OCI-LY3 (cell line): ENCODE data around the gene PRR7.
A peak's percentile ranks its signal among the peaks of the same experiment; 100 is the strongest.

ENCODE experiments used
- H2AFZ ChIP-seq: fragments of 200-600, 300-600 bp; shearing (Covaris generic); 2 replicates; pipeline ENCODE4 v1.6.0; 2014; ENCODE audit warnings: antibody characterized with exemption, low read depth, low read length
- H3K27ac ChIP-seq: fragments of 200-600, 300-600 bp; sonication (generic); 2 replicates; pipeline ENCODE4 v1.5.1; 2014; ENCODE audit warnings: mild to moderate bottlenecking, low read length, moderate library complexity, mixed read lengths
- H3K27me3 ChIP-seq: fragments of 200-600, 300-600 bp; sonication (generic); 2 replicates; pipeline ENCODE4 v1.6.1; 2014; ENCODE audit warnings: low read depth, low read length, mixed read lengths
- H3K36me3 ChIP-seq: fragments of 200-600, 300-600 bp; sonication (generic); replicated peaks from 2 replicates; pipeline ENCODE3; 2014; ENCODE audit warnings: low read depth, low read length, mixed read lengths
- H3K4me1 ChIP-seq: fragments of 300-600, 200-600 bp; sonication (generic); 2 replicates; pipeline ENCODE4 v1.6.1; 2014; ENCODE audit warnings: low read length, mixed read lengths
- H3K4me2 ChIP-seq: fragments of 200-600, 300-600 bp; sonication (generic); 2 replicates; pipeline ENCODE4 v1.6.1; 2014; ENCODE audit warnings: low read length, mixed read lengths
- H3K4me3 ChIP-seq: fragments of 300-600, 200-600 bp; sonication (generic); 2 replicates; pipeline ENCODE4 v1.5.1; 2014; ENCODE audit warnings: antibody characterized with exemption, mild to moderate bottlenecking, low read length, moderate library complexity
- H3K79me2 ChIP-seq: fragments of 300-600, 200-600 bp; shearing (Covaris generic); 2 replicates; pipeline ENCODE4 v1.6.1; 2014; ENCODE audit warnings: mild to moderate bottlenecking, low read length, mixed read lengths
- H3K9ac ChIP-seq: fragments of 300-600, 200-600 bp; shearing (Covaris generic); 2 replicates; pipeline ENCODE4 v1.6.0; 2014; ENCODE audit warnings: mild to moderate bottlenecking, low read length, moderate library complexity
- H3K9me3 ChIP-seq: fragments of 200-600, 300-600 bp; shearing (Covaris generic); 2 replicates; pipeline ENCODE4 v1.6.1; 2014; ENCODE audit warnings: low read length, mixed read lengths; ENCODE audit not compliant: insufficient read depth
- H4K20me1 ChIP-seq: fragments of 200-600, 300-600 bp; sonication (generic); 2 replicates; pipeline ENCODE4 v1.6.1; 2016; ENCODE audit warnings: low read length, mixed read lengths; ENCODE audit not compliant: insufficient read depth
- CTCF ChIP-seq: fragments of 200-600, 300-600 bp; sonication (generic); IDR thresholded peaks from 2 replicates; pipeline ENCODE4 v1.5.1; 2014; ENCODE audit warnings: antibody characterized with exemption, low read length, low read depth
- EZH2phosphoT487 ChIP-seq: fragments of 200-600 bp; shearing (Covaris generic); IDR thresholded peaks from 2 replicates; pipeline ENCODE4 v1.6.1; 2018; ENCODE audit warnings: antibody characterized with exemption, mixed run types, low read depth

Gene PRR7

DNA sequence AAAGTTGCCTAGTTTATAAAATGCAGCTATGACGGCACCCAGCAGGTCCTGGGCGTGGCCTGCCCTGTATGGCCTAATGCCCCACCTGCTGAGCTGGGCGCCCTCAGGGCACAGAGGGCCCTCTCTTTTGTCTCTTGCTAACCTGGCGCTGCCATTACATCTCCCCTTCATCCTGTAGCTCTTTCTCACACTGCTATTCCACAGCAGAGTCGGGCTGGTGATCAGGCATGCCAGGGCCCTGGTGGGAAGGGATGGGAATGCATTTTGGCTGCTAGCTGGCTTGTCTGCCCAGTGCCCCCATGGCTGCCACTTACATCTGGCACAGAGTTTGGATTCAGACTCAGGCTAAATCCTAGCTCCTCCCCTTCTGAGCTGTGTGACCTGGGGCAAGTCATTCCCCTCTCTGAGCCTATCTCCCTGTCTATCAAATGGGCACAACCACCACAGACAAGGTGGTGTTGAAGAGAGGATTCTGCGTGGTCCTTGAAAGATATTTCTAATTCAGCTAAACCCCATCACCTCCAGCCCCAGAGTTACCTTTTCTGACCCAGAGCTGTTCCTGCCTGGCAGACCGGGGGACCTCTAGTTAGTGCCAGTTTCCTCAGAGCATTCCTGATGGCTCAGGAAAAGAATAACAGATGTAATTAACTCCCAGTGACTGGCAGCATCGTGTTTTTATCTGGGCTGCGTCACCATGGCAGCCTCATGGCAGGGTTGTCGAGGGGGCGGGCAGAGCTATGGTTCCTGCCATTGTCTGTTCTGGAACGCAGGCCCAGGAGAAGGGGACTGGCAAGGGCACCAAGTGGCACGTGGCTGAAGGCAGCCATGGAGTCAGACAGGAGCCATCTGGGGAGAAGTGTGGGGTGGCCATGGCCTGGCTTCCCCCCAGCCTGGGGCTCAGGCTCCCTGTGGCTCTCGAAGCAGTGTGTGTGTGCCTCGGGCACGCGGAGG lies 6.3 kb downstream of the PRR7 start:
- H3K4me3 ChIP-seq, result no peak overlapping the region
- H2AFZ ChIP-seq, result no peak overlapping the region
- H3K9ac ChIP-seq, result no peak overlapping the region
- no peaks in the 10 kb centered on the region for H3K36me3 ChIP-seq
- H3K4me2 ChIP-seq, result peak overlapping the region; percentile 77
- H3K27me3 ChIP-seq, result no peaks in the 10 kb centered on the region
- no peak overlapping the region for H3K27ac ChIP-seq
- H4K20me1 ChIP-seq, result peaks cover 23% of the 10 kb centered on the region
- no peaks in the 10 kb centered on the region for H3K9me3 ChIP-seq
- peaks cover 24% of the 10 kb centered on the region for H3K4me1 ChIP-seq
- H3K79me2 ChIP-seq, result no peaks in the 10 kb centered on the region
- TF ChIP-seq CTCF, result no peak
- TF ChIP-seq EZH2phosphoT487, result no peak

- TF ChIP-seq EZH2phosphoT487, result no peak
- no peak for TF ChIP-seq CTCF
- no peaks in the 10 kb centered on the region for H3K27me3 ChIP-seq
- no peak overlapping the region for H2AFZ ChIP-seq
- peak overlapping the region; percentile 48 for H3K9ac ChIP-seq
- peak overlapping the region; percentile 78 for H3K4me3 ChIP-seq
- H3K4me1 ChIP-seq, result peaks cover 14% of the 10 kb centered on the region
- no peaks in the 10 kb centered on the region for H3K36me3 ChIP-seq
- no peaks in the 10 kb centered on the region for H3K9me3 ChIP-seq
- peaks cover 23% of the 10 kb centered on the region for H4K20me1 ChIP-seq
- H3K27ac ChIP-seq, result no peak overlapping the region
- H3K79me2 ChIP-seq, result no peaks in the 10 kb centered on the region
- H3K4me2 ChIP-seq, result peak overlapping the region; percentile 77
Observed at GRCh38 chr5:177453852-177454396, 7.3 kb downstream of the PRR7 start.

- H2AFZ ChIP-seq, result 0 out of 2 replicates have a peak overlapping the region, but pooled peaks have one; percentile 37
- peak overlapping the region; percentile 78 for H3K4me3 ChIP-seq
- peaks cover 23% of the 10 kb centered on the region for H4K20me1 ChIP-seq
- H3K4me2 ChIP-seq, result peak overlapping the region; percentile 77
- TF ChIP-seq CTCF (peak; percentile 79), EZH2phosphoT487 (no peak)
- no peaks in the 10 kb centered on the region for H3K27me3 ChIP-seq
- H3K9me3 ChIP-seq, result no peaks in the 10 kb centered on the region
- H3K9ac ChIP-seq, result peak overlapping the region; percentile 59
- H3K36me3 ChIP-seq, result no peaks in the 10 kb centered on the region
- H3K27ac ChIP-seq, result peak overlapping the region; percentile 42
- H3K4me1 ChIP-seq, result peaks cover 14% of the 10 kb centered on the region
- H3K79me2 ChIP-seq, result no peaks in the 10 kb centered on the region
Observed at GRCh38 chr5:177454397-177455035, 7.9 kb downstream of the PRR7 start.
